ENCODE measurements around the gene PCDH12. TPM values are rescaled to one million over a fixed set of nuclear protein-coding genes. Genes with fewer than 3 reads are reported as not detected.

The PCDH12 gene
- total and polyA plus RNA-seq, 10 of the 15 experiments (the other 5 are each of a cell fraction or from before 2014, with no cell fraction given), result 0.01 to 0.14 (median 0.06) TPM; not detected in 4

GRCh38 chr5:141949511-141949910 lies 8.5 kb downstream of the PCDH12 start:
- Histone ChIP-seq H3K9me3 (replicated peaks; ENCODE audit: control insufficient read depth, insufficient read depth, low read length) (no peaks in the 10 kb centered on the region), H3K36me3 (ENCODE audit: control insufficient read depth in 2 of 2, insufficient read depth in 2 of 2, low read length in 1 of 2) (no peaks in the 10 kb centered on the region), H3K27me3 (replicated peaks in 1 of 2; ENCODE audit: control insufficient read depth in 2 of 2, insufficient read depth in 2 of 2, low read length in 1 of 2) (no peaks in the 10 kb centered on the region), H3K4me3 (no peak overlapping the region), H3K9ac (ENCODE audit: control insufficient read depth, insufficient read depth, low read length) (no peak overlapping the region), H4K20me1 (ENCODE audit: control insufficient read depth, insufficient read depth) (no peaks in the 10 kb centered on the region), H3K79me2 (ENCODE audit: control insufficient read depth, insufficient read depth, low read length) (no peaks in the 10 kb centered on the region), H3K27ac (ENCODE audit: control insufficient read depth, insufficient read depth) (no peak overlapping the region), H2AFZ (ENCODE audit: control insufficient read depth, low read depth, low read length) (no peak overlapping the region), H3K4me2 (ENCODE audit: control insufficient read depth, insufficient read depth) (no peak overlapping the region), H3K4me1 (ENCODE audit: control insufficient read depth, insufficient read depth, low read length) (no peaks in the 10 kb centered on the region)
- ChIA-PET POLR2A (no interaction called here), RAD21 (ENCODE audit: unreplicated experiment) (no interaction called here), SMC1A (ENCODE audit: uncharacterized antibody, unreplicated experiment) (no interaction called here), CTCF (interaction anchor here (0.7 kb wide), 1 partner anchor 554 kb away, joined by 3 read pairs; no protein-coding TSS in a partner anchor)
- in situ Hi-C loops (cut with MboI), result no loop called here
- DNase-seq (ENCODE audit: low read depth, low spot score) (no peak), FAIRE-seq (no peak), ATAC-seq (no peak)
- intact Hi-C loops (cut with micrococcal nuclease; ENCODE audit: unreplicated experiment), result no loop called here
- WGBS (ENCODE audit: insufficient coverage, insufficient replicate concordance, low lambda C conversion rate, missing lambda C conversion rate), result 37% methylated on average over 2 of the region's 2 CpGs
- no peak for TF ChIP-seq NR2C1 (IDR thresholded peaks at IDR 0.05)
- no peak for TF ChIP-seq ESRRA (IDR thresholded peaks at IDR 0.05; ENCODE audit: low read length)
- TF ChIP-seq, protein P1, sequence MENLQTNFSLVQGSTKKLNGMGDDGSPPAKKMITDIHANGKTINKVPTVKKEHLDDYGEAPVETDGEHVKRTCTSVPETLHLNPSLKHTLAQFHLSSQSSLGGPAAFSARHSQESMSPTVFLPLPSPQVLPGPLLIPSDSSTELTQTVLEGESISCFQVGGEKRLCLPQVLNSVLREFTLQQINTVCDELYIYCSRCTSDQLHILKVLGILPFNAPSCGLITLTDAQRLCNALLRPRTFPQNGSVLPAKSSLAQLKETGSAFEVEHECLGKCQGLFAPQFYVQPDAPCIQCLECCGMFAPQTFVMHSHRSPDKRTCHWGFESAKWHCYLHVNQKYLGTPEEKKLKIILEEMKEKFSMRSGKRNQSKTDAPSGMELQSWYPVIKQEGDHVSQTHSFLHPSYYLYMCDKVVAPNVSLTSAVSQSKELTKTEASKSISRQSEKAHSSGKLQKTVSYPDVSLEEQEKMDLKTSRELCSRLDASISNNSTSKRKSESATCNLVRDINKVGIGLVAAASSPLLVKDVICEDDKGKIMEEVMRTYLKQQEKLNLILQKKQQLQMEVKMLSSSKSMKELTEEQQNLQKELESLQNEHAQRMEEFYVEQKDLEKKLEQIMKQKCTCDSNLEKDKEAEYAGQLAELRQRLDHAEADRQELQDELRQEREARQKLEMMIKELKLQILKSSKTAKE (IDR thresholded peaks at IDR 0.05; ENCODE audit: low read depth, poor library complexity, severe bottlenecking), result no peak
- TF ChIP-seq, protein P2, sequence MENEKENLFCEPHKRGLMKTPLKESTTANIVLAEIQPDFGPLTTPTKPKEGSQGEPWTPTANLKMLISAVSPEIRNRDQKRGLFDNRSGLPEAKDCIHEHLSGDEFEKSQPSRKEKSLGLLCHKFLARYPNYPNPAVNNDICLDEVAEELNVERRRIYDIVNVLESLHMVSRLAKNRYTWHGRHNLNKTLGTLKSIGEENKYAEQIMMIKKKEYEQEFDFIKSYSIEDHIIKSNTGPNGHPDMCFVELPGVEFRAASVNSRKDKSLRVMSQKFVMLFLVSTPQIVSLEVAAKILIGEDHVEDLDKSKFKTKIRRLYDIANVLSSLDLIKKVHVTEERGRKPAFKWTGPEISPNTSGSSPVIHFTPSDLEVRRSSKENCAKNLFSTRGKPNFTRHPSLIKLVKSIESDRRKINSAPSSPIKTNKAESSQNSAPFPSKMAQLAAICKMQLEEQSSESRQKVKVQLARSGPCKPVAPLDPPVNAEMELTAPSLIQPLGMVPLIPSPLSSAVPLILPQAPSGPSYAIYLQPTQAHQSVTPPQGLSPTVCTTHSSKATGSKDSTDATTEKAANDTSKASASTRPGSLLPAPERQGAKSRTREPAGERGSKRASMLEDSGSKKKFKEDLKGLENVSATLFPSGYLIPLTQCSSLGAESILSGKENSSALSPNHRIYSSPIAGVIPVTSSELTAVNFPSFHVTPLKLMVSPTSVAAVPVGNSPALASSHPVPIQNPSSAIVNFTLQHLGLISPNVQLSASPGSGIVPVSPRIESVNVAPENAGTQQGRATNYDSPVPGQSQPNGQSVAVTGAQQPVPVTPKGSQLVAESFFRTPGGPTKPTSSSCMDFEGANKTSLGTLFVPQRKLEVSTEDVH (IDR thresholded peaks at IDR 0.05; ENCODE audit: low read depth, partially characterized antibody), result no peak
- no peak for TF ChIP-seq EZH2 (IDR thresholded peaks at IDR 0.05; ENCODE audit: borderline replicate concordance, control insufficient read depth, low read depth, low read length)
- TF ChIP-seq CREB1 (IDR thresholded peaks at IDR 0.05; ENCODE audit: low read depth), result no peak
- TF ChIP-seq CBX5 (IDR thresholded peaks at IDR 0.05; ENCODE audit: low read depth), result no peak
- TF ChIP-seq USF2 (IDR thresholded peaks at IDR 0.05; ENCODE audit: borderline replicate concordance, low read depth, low read length), result no peak
- no peak for TF ChIP-seq STAT3 (IDR thresholded peaks at IDR 0.05; ENCODE audit: low read depth, low read length)
- TF ChIP-seq, protein P3, sequence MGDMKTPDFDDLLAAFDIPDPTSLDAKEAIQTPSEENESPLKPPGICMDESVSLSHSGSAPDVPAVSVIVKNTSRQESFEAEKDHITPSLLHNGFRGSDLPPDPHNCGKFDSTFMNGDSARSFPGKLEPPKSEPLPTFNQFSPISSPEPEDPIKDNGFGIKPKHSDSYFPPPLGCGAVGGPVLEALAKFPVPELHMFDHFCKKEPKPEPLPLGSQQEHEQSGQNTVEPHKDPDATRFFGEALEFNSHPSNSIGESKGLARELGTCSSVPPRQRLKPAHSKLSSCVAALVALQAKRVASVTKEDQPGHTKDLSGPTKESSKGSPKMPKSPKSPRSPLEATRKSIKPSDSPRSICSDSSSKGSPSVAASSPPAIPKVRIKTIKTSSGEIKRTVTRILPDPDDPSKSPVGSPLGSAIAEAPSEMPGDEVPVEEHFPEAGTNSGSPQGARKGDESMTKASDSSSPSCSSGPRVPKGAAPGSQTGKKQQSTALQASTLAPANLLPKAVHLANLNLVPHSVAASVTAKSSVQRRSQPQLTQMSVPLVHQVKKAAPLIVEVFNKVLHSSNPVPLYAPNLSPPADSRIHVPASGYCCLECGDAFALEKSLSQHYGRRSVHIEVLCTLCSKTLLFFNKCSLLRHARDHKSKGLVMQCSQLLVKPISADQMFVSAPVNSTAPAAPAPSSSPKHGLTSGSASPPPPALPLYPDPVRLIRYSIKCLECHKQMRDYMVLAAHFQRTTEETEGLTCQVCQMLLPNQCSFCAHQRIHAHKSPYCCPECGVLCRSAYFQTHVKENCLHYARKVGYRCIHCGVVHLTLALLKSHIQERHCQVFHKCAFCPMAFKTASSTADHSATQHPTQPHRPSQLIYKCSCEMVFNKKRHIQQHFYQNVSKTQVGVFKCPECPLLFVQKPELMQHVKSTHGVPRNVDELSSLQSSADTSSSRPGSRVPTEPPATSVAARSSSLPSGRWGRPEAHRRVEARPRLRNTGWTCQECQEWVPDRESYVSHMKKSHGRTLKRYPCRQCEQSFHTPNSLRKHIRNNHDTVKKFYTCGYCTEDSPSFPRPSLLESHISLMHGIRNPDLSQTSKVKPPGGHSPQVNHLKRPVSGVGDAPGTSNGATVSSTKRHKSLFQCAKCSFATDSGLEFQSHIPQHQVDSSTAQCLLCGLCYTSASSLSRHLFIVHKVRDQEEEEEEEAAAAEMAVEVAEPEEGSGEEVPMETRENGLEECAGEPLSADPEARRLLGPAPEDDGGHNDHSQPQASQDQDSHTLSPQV (IDR thresholded peaks at IDR 0.05), result no peak
- TF ChIP-seq YY1 (IDR thresholded peaks at IDR 0.05; ENCODE audit: low read depth, low read length), result no peak
- no peak for TF ChIP-seq RAD21 (IDR thresholded peaks at IDR 0.05; ENCODE audit: insufficient read depth, low read depth, low read length)
- no TSS peak for BruUV-seq (replicated peaks)
